ENCODE results near the gene EFNA5.

Gene EFNA5

DNA sequence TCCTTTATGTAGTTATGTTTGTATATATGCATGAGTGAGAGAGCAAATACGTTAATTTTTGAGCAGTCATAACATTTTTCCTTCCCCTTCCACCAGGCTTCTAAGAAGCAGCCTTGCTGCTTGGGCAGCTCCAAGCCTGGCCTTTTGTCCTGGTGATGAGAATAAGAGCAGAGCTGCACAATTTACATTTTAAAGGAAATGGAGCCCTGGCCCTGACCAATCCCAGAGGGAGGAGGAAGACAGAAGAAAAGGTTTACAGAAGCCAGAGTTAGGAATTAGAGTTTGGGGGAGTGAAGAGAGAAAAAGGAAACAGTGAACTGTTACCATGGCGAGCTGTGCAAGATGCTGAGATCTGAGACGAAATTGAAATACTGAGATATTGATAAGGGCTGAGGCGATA, 25.3 kb upstream of the EFNA5 start:
- no peak for DNase-seq (ENCODE audit: low read depth)
- TF ChIP-seq, protein P1, sequence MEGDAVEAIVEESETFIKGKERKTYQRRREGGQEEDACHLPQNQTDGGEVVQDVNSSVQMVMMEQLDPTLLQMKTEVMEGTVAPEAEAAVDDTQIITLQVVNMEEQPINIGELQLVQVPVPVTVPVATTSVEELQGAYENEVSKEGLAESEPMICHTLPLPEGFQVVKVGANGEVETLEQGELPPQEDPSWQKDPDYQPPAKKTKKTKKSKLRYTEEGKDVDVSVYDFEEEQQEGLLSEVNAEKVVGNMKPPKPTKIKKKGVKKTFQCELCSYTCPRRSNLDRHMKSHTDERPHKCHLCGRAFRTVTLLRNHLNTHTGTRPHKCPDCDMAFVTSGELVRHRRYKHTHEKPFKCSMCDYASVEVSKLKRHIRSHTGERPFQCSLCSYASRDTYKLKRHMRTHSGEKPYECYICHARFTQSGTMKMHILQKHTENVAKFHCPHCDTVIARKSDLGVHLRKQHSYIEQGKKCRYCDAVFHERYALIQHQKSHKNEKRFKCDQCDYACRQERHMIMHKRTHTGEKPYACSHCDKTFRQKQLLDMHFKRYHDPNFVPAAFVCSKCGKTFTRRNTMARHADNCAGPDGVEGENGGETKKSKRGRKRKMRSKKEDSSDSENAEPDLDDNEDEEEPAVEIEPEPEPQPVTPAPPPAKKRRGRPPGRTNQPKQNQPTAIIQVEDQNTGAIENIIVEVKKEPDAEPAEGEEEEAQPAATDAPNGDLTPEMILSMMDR (IDR thresholded peaks at IDR 0.05; ENCODE audit: low read depth, low read length, missing control alignments) = no peak
- in situ Hi-C loops (cut with HindIII; ENCODE audit: low sequenced_read_pairs) = no loop called here
- no peak overlapping the region for H3K4me3 ChIP-seq (ENCODE audit: low read depth, low read length)

GRCh38 chr5:107687937-107688336, 17.2 kb upstream of the EFNA5 start:
- in situ Hi-C loops (cut with HindIII; ENCODE audit: low sequenced_read_pairs) = no loop called here
- H3K4me3 ChIP-seq (ENCODE audit: low read depth, low read length) = no peak overlapping the region
- TF ChIP-seq, protein P1 (IDR thresholded peaks at IDR 0.05; ENCODE audit: low read depth, low read length, missing control alignments) = no peak
- no peak for DNase-seq (ENCODE audit: low read depth)

DNA sequence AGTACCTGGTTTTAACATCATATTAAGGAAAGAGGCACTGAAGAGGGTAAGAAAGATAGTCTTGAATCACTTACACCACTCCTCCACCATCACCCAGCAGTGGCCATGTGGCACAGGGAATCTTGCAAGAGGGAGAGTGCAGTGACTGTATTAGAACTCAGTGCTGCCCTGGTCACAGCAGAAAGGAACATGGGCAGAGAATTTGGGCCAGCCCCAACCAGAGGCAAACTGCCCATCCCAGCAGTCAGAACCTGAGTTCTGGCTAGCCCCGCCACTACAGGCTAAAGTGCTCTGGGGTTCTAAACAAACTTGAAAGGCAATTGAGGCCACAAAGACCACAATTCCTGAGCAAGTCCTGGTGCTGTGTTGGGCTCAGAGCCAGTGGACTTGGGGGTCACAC, 16.7 kb upstream of the EFNA5 start:
- in situ Hi-C loops (cut with HindIII; ENCODE audit: low sequenced_read_pairs) = no loop called here
- DNase-seq (ENCODE audit: low read depth) = no peak
- no peak overlapping the region for H3K4me3 ChIP-seq (ENCODE audit: low read depth, low read length)
- TF ChIP-seq, protein P1 (IDR thresholded peaks at IDR 0.05; ENCODE audit: low read depth, low read length, missing control alignments) = no peak

DNA sequence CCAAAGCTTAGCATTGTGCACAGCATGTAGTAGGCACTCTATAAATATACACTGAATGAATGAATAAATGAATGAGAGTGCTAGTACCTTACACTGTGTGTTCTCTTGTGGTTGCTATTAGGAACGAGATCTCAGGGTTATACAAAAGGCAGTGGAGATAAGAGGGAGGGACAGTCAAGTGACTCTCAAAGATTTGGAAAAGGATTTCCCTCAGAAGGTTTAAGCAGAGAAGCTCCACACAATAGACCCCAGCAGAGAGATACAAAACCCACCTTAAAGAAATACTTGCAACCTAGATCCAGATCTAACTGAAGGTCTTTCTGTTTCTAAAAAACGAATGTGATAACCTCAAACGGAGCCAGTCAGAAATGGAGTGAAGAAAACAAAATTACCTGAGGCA, 11.8 kb upstream of the EFNA5 start:
- TF ChIP-seq, protein P1 (IDR thresholded peaks at IDR 0.05; ENCODE audit: low read depth, low read length, missing control alignments) = no peak
- no peak for DNase-seq (ENCODE audit: low read depth)
- in situ Hi-C loops (cut with HindIII; ENCODE audit: low sequenced_read_pairs) = no loop called here

DNA sequence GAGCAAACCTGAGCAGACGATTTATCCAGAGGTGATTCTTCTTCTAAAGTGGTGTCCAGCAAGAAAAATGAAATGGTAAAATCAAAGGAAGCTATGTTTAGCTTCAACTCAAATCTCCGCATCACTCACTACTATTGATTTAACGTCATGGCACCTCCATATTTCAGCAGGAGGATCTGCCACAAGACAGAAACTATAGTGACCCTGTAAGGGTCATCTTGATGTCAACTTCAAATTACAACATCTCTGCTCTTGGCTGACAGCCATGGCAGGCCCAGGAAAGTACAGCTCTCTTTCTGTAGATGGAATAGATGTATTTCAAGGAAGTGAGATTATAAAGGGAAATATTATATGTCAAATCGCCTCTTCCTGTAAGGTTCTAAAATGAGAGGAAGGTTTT, 10.1 kb upstream of the EFNA5 start:
- in situ Hi-C loops (cut with HindIII; ENCODE audit: low sequenced_read_pairs) = no loop called here
- no peak for DNase-seq (ENCODE audit: low read depth)
- no peak overlapping the region for H3K4me3 ChIP-seq (ENCODE audit: low read depth, low read length)
- TF ChIP-seq, protein P1 (IDR thresholded peaks at IDR 0.05; ENCODE audit: low read depth, low read length, missing control alignments) = no peak

More for the DNA sequence above, 11.8 kb upstream of the EFNA5 start:
- no peak overlapping the region for H3K4me3 ChIP-seq (ENCODE audit: low read depth, low read length)

GRCh38 chr5:107680099-107680498, 9.4 kb upstream of the EFNA5 start:
- DNase-seq (ENCODE audit: low read depth) = no peak
- no peak overlapping the region for H3K4me3 ChIP-seq (ENCODE audit: low read depth, low read length)
- TF ChIP-seq, protein P1 (IDR thresholded peaks at IDR 0.05; ENCODE audit: low read depth, low read length, missing control alignments) = no peak
- in situ Hi-C loops (cut with HindIII; ENCODE audit: low sequenced_read_pairs) = no loop called here

DNA sequence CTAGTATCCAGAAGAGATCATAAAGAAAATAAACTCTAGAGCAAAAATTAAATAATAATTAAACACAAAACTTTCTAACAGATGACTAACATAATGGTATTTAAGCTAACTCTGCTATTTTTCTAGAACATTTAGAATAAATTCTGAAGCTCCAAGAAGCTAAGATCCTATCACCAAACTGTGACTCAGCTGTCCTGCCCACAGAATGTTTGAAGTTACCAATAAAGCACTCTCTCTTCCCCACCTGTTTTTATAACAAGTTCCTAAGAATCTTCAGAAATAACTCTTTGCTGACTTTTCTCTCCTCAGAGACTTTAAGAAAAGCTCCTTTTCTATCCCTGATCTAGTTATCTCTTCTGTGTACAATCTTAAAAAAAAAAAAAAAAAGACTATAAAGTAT, 6.0 kb upstream of the EFNA5 start:
- in situ Hi-C loops (cut with HindIII; ENCODE audit: low sequenced_read_pairs) = no loop called here
- H3K4me3 ChIP-seq (ENCODE audit: low read depth, low read length) = no peak overlapping the region
- TF ChIP-seq, protein P1 (IDR thresholded peaks at IDR 0.05; ENCODE audit: low read depth, low read length, missing control alignments) = no peak
- DNase-seq (ENCODE audit: low read depth) = no peak

All from astrocyte of the cerebellum (primary cell).